Suppressor macrophage treated with lipopolysaccharide for 4 hours (primary cell): ENCODE measurements around the gene UBAP2.
A peak's percentile ranks its signal among the peaks of the same experiment; 100 is the strongest.
"Not testable (repeated sequence)": the region's sequence is repeated elsewhere in the genome, so short reads cannot be mapped to it uniquely, and the experiment has no call there.

Source experiments
- DNase-seq: peaks from one replicate; pipeline ENCODE4 v3.0.0-alpha.2; 2020

The UBAP2 gene

GRCh38 chr9:34046784-34047379, 1.8 kb downstream of the UBAP2 start:
- peak; percentile 60 for DNase-seq

- DNase-seq, result no peak
Observed at GRCh38 chr9:34045903-34046302, 2.8 kb downstream of the UBAP2 start.

GRCh38 chr9:34042074-34042473, 6.6 kb downstream of the UBAP2 start:
- DNase-seq, result not testable (repeated sequence)

DNA sequence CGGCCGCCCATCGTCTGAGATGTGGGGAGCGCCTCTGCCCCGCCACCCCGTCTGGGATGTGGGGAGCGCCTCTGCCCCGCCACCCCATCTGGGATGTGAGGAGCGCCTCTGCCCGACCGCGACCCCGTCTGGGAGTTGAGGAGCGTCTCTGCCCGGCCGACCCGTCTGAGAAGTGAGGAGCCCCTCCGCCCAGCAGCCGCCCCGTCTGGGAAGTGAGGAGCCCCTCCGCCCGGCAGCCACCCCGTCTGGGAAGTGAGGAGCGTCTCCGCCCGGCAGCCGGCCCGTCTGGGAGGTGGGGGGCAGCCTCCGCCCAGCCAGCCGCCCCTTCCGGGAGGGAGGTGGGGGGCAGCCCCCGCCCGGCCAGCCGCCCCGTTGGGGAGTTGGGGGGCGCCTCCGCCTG, 9.8 kb downstream of the UBAP2 start:
- not testable (repeated sequence) for DNase-seq

GRCh38 chr9:34037626-34038025, 11.1 kb downstream of the UBAP2 start:
- DNase-seq, result no peak

- no peak for DNase-seq
Observed at GRCh38 chr9:34036625-34037024, 12.1 kb downstream of the UBAP2 start.

DNA sequence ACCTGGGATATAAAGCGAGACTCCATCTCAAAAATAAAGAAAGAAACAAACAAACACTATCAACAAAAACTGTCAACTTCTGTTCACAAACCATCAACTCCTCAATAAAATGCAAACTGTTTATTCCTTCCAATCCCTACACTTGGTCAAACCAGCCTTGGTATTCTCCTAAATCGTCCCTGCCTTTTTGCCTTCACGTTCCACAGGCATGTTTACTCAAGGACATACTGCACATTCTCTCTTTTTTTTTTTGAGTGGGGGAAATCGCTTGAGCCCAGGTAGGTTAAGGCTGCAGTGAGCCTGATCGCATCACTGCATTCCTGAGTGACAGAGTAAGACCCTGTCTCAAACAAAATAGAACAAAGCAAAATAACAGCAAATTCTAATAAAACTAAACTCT, 13.0 kb downstream of the UBAP2 start:
- DNase-seq, result no peak

GRCh38 chr9:34034698-34035065, 14.0 kb downstream of the UBAP2 start:
- no peak for DNase-seq

DNA sequence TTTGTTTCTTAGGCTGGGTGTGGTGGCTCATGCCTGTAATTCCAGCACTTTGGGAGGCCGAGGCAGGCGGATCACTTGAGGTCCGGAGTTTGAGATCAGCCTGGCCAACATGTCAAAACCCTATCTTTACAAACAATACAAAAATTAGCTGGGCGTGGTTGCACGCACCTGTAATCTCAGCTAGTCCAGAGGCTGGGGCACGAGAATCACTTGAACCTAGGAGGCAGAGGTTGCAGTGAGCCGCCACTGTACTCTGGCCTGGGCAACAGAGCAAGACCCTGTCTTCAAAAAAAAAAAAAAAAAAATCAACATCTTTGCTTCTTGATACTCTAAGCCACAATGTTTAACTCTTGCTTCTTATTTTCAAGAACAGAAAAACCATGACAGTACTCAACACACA, 16.1 kb downstream of the UBAP2 start:
- DNase-seq, result no peak

DNA sequence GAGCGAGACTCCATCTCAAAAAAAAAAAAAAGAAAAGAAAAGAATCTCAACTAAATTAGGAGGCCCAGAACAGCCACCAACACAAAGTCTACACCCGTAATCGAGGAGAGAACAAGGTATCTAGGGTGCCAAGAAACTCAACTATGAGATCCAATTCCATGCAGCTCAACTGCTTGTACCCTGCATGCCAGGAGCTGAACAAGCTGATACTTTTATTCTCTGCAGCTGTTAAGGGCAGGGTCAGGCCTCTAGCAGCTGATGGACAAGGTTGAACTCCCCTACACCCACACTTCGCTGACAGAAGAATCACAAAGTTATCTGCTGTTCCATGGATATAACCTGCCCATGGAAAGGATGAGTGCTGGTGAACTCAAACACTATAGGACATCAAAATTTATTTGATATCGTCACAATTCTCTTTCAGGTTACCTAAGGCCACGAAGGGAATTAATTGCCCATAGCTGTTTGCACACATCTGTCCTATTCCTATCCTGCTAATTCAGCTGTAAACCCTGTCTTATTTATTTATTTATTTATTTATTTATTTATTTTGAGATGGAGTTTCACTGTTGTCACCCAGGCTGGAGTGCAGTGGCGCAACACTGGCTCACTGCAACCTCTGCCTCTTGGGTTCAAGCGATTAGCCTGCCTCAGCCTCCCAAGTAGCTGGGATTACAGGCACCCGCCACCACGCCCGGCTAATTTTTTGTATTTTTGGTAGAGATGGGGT, 20.7 kb downstream of the UBAP2 start:
- no peak for DNase-seq

DNA sequence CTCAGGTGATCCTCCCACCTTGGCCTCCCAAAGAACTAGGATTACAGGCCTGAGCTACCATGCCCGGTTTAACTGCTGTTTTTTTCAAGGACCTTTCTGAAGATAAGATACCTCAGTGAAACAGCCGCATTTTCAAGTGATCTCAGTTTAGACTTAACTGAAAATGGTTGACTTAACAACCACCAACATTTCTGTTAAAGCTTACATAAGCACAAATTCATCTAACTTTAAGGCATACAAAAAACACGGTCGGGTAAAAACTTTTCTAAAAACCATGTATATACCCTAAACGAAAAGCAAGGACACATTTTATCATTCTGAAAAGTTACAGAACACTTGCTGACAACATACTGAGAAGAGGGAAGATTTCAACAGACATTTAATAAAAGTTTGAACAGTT, 22.9 kb downstream of the UBAP2 start:
- no peak for DNase-seq

GRCh38 chr9:34025062-34025461, 23.6 kb downstream of the UBAP2 start:
- DNase-seq, result no peak

DNA sequence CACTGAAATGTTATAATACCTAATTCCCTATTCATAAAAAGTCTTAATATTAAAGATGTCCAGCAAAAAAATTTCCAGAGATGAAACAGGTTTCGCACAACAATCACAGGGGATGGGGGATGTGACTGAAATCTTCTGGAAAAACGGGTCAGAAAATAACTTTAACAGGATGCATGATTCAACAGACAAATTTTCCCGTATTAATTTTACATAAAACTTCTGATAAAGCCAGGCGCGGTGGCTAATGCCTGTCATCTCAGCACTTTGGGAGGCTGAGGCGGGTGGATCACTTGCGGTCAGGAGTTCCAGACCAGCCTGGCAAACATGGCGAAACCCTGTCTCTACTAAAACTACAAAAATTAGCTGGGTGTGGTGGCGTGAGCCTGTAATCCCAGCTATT, 24.2 kb downstream of the UBAP2 start:
- not testable (repeated sequence) for DNase-seq

GRCh38 chr9:34016149-34016548, 32.5 kb downstream of the UBAP2 start:
- DNase-seq, result no peak

- DNase-seq, result peak; percentile 37
Observed at GRCh38 chr9:34010979-34011378, 37.7 kb downstream of the UBAP2 start.

GRCh38 chr9:34001951-34002350, 46.7 kb downstream of the UBAP2 start:
- DNase-seq, result no peak

DNA sequence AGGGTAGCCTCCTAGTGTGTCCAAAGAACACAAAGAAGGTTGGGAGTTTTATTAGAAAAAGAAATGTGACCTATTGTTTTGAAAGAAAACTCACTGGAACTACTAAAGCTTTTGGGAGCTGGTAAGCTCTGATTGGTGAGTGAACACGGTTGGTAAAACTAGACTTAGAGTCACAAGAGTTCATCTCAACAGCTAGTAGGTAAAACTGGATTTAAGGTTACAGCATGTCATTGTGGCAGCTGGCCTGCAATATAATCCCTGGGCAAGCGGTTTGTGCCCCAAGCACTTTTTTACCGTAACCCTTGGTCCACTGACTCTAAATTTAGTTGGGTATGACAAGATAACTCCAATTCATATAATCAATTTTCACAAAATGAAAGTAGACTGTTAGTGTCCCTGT, 47.4 kb downstream of the UBAP2 start:
- DNase-seq, result no peak

DNA sequence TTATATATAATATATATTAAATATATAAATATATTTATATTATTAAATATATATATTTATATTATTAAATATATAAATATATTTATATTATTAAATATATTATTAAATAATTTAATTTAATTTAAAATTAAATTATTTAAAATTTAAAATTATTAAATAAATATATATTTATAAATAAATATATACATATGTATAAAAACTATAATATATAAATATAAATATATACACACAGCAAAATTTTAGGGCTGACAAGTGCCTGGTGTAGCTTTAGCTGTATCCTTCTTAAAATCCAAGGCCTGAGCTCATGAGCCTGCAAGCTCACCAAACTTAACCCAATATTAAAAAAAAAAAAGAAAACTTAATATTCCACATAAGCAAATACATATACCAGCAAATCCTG, 53.2 kb downstream of the UBAP2 start:
- no peak for DNase-seq

DNA sequence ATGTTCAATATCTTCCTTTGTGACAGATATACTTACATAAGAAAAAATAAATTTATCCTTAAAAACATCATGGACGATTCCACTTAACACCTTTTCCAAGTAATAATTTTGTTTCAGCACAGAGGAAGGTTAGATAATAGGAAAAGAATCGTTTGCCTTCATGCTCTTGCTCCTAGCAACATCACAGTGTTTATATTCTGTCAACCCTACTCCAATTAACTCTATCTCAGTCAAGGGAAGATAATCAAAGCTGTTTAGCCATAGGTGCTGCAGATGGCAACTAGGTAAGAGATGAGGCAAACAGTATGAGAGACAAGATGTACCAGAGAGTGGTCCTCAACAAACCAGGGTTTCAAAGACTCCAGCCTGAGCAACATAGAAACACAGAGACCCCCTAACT, 55.6 kb downstream of the UBAP2 start:
- no peak for DNase-seq

DNA sequence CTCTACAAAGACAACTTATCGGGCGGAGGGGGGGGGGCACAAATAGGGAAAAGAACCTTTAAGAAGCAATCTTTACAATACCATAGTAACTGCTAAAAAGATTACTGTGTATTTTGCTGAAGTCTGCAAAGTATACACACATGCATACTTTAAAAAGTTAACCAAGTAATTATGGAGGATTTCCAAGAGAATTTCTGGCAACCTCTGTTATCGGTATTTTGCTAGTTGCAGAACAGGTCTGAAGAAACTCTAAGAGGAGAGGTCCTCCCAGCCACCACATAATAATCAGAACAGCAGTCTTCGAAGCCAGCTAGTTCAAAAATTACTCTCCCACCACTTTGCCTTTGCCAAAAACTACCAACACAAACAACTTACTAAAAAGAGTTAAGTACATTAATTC, 56.1 kb downstream of the UBAP2 start:
- no peak for DNase-seq

DNA sequence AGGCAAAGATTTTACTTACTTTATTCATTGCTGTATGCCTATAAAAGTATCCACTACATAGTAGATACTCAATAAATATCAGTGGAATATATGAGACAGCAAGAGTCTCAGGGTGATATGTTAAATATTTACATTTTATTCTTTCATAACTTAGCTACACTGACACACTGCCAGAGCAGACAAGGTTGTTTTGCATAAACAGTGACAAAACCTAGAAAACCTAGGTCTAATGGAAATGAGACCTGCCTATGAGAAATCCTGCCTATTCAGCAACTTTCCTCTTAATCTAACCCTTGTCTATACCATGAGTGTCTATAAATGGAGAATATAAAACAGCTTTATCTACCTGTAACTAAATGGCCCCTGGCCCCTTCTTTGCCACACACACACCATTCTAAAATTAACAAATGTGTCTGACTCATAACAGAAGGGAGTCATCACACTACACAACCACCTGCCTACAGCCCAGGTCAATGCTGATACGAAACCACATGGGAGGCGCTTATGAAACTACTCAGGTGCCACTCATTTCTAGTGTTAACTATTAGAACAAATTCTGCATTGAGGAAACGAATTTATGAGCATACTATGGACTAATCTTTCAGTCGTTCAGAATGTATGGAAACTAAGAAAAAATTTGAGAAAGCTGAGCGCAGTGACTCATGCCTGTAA, 60.3 kb downstream of the UBAP2 start:
- DNase-seq, result no peak

GRCh38 chr9:33976414-33976813, 72.3 kb downstream of the UBAP2 start:
- no peak for DNase-seq

DNA sequence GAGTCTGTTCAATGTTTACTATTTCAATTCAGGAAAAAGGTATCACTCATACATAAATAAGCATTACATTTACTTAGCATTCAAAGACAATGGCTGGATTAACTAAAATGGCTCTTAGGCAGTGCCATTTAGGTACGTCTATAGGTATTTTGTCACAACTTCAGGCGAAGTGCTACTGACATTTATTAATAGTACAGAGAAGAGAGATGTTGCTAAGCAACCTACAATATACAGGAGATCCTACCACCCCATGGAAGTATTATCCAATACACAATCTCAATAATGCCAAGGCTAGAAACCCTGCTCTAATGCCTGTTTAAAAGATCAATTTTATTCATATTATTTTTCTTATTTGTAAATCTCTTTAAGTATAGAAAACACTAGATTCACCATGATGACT, 76.0 kb downstream of the UBAP2 start:
- DNase-seq, result no peak

- no peak for DNase-seq
Observed at GRCh38 chr9:33964086-33964768, 84.5 kb downstream of the UBAP2 start.
